Measurements from ENCODE around the gene EFHC2. TPM values are rescaled to one million over a fixed set of nuclear protein-coding genes. Genes with fewer than 3 reads are reported as not detected.

Gene EFHC2
- total and polyA plus RNA-seq, 2 of the 8 experiments (the other 6 are each of a cell fraction or from before 2014, with no cell fraction given) = 1.8 to 3.4 TPM

GRCh38 chrX:44167116-44167515, 176.4 kb downstream of the EFHC2 start:
- no peaks in the 10 kb centered on the region for H3K23me2 ChIP-seq (ENCODE audit: low read depth, low read length)
- H2AK5ac ChIP-seq (ENCODE audit: low read depth, low read length) = no peak overlapping the region
- FAIRE-seq (no peak), DNase-seq (ENCODE audit: low read depth in 1 of 2, low spot score in 2 of 2) (no peak)
- H4K8ac ChIP-seq (ENCODE audit: extremely low read depth, insufficient read depth, low read length) = no peak overlapping the region
- no peak overlapping the region for H4K5ac ChIP-seq (ENCODE audit: insufficient read length, low read depth, low read length)
- H3K4ac ChIP-seq (replicated peaks; ENCODE audit: insufficient read length, low read depth, low read length) = no peak overlapping the region
- no peak overlapping the region for H3K27ac ChIP-seq (ENCODE audit: low read depth, low read length)
- H2BK15ac ChIP-seq (ENCODE audit: low read length) = no peak overlapping the region
- H3K4me2 ChIP-seq (ENCODE audit: insufficient read depth in 1 of 2, low read depth in 2 of 2, low read length in 2 of 2) = no peak overlapping the region
- no peaks in the 10 kb centered on the region for H3K79me2 ChIP-seq (ENCODE audit: control insufficient read depth in 1 of 2, insufficient read depth in 2 of 2, low read length in 2 of 2)
- H4K91ac ChIP-seq (replicated peaks; ENCODE audit: insufficient read length, low read length) = no peak overlapping the region
- no peak overlapping the region for H2AFZ ChIP-seq (ENCODE audit: low read length)
- no peaks in the 10 kb centered on the region for H3K4me1 ChIP-seq (replicated peaks in 1 of 4; ENCODE audit: control insufficient read depth in 3 of 4, insufficient read depth in 4 of 4, low read length in 3 of 4)
- no peaks in the 10 kb centered on the region for H3K27me3 ChIP-seq (replicated peaks in 1 of 4; ENCODE audit: control insufficient read depth in 3 of 4, extremely low read depth in 1 of 4, insufficient read depth in 3 of 4, low read length in 3 of 4)
- H3K9me3 ChIP-seq (ENCODE audit: insufficient read depth in 2 of 2, low read depth in 1 of 2, low read length in 1 of 2) = no peaks in the 10 kb centered on the region
- WGBS, 2 experiments (ENCODE audit: extremely low coverage in 1 of 2, insufficient coverage in 1 of 2, insufficient read length in 1 of 2, insufficient replicate concordance in 2 of 2, low coverage in 1 of 2, low lambda C conversion rate in 2 of 2, missing lambda C conversion rate in 1 of 2) = 92% methylated on average over 1 of the region's 1 CpG; no CpG with 5 or more reads in 1 of the 2 experiments
- H2BK20ac ChIP-seq (ENCODE audit: low read length) = no peak overlapping the region
- no peak overlapping the region for H3K14ac ChIP-seq (ENCODE audit: insufficient read length)
- H3K23ac ChIP-seq (ENCODE audit: insufficient read length) = no peak overlapping the region
- H4K20me1 ChIP-seq (replicated peaks in 1 of 2; ENCODE audit: control insufficient read depth in 1 of 2, insufficient read depth in 2 of 2, low read length in 2 of 2) = no peaks in the 10 kb centered on the region
- H3K79me1 ChIP-seq (ENCODE audit: low read depth, low read length) = no peaks in the 10 kb centered on the region
- ChIA-PET POLR2A (ENCODE audit: partially characterized antibody) (no interaction called here), CTCF (ENCODE audit: partially characterized antibody) (no interaction called here)
- no peak overlapping the region for H2BK5ac ChIP-seq (ENCODE audit: low read depth, low read length)
- TF ChIP-seq EGR1 (IDR thresholded peaks at IDR 0.05; ENCODE audit: borderline replicate concordance, low read depth, low read length) = no peak
- TF ChIP-seq TEAD4 (IDR thresholded peaks at IDR 0.05; ENCODE audit: low read depth, low read length) = no peak
- no peak for TF ChIP-seq BRCA1 (IDR thresholded peaks at IDR 0.05; ENCODE audit: low read depth, low read length)
- TF ChIP-seq USF2 (IDR thresholded peaks at IDR 0.05; ENCODE audit: low read length) = no peak
- no peak for TF ChIP-seq E2F6 (IDR thresholded peaks at IDR 0.05)
- no peak for TF ChIP-seq CHD1 (IDR thresholded peaks at IDR 0.05; ENCODE audit: low read depth, low read length)
- no peak for TF ChIP-seq BACH1 (IDR thresholded peaks at IDR 0.05; ENCODE audit: low read length)
- no peak for TF ChIP-seq JUN (IDR thresholded peaks at IDR 0.05; ENCODE audit: low read depth, low read length)
- no peak for TF ChIP-seq SP4 (IDR thresholded peaks at IDR 0.05; ENCODE audit: low read length)
- H2BK12ac ChIP-seq (ENCODE audit: low read depth, low read length) = no peak overlapping the region
- no peak overlapping the region for H3K4me3 ChIP-seq (ENCODE audit: extremely low read depth in 1 of 4, insufficient read depth in 2 of 4, low read depth in 3 of 4, low read length in 4 of 4)
- H3K18ac ChIP-seq (ENCODE audit: extremely low read depth, low read length) = no peak overlapping the region
- no peak overlapping the region for H2BK120ac ChIP-seq (replicated peaks; ENCODE audit: low read depth, low read length)
- no peak overlapping the region for H3K56ac ChIP-seq (replicated peaks; ENCODE audit: insufficient read length, low read depth, low read length)
- no peak overlapping the region for H3K9ac ChIP-seq (replicated peaks in 1 of 4; ENCODE audit: extremely low read depth in 1 of 4, low read depth in 3 of 4, low read length in 3 of 4)
- no peaks in the 10 kb centered on the region for H3K36me3 ChIP-seq (ENCODE audit: control insufficient read depth in 2 of 4, insufficient read depth in 4 of 4, low read length in 3 of 4)
